Gastrocnemius medialis (tissue), 4 donors: Measurements from ENCODE around the gene DUSP3.

ENCODE experiments used
- POLR2A ChIP-seq, 2 donors: fragments of 450-650 bp; IDR thresholded peaks; one replicate each; pipeline ENCODE4 v1.6.1; 2017; ENCODE audit warnings: antibody characterized with exemption in 2 of 2, mild to moderate bottlenecking in 2 of 2, moderate library complexity in 2 of 2
- TF ChIP-seq, protein P1 (sequence below), 5 experiments: fragments of 450-650 bp in 3 of 5; fragments of 200-600 bp in 2 of 5; sonication (generic) in 2 of 5; IDR thresholded peaks in 4 of 5; conservative IDR thresholded peaks in 1 of 5; 1 replicate in 4 of 5; 2 replicates in 1 of 5; pipeline ENCODE4 v1.5.1; 2016 to 2019; ENCODE audit warnings: antibody characterized with exemption in 5 of 5, mild to moderate bottlenecking in 3 of 5, moderate library complexity in 3 of 5

DNA sequence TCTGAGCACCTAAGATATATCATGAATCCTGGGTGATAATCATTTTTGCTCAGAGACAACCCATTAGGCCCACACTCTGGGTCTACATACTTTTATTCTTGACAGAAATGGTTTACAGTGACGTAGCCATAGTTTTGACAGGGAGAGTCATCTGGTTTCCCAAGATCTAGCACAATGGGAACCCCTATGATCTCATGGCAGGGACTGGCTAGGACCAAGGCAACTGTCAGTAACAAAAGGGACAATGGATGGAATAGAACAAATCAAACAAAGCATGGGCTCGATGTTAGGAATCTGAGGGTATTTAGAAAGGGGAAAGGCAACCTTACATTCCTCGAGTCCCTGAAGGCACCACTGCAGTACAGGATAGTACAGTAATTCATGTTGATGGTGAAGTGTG is 22.0 kb upstream of the DUSP3 start:
- TF ChIP-seq, protein P1, sequence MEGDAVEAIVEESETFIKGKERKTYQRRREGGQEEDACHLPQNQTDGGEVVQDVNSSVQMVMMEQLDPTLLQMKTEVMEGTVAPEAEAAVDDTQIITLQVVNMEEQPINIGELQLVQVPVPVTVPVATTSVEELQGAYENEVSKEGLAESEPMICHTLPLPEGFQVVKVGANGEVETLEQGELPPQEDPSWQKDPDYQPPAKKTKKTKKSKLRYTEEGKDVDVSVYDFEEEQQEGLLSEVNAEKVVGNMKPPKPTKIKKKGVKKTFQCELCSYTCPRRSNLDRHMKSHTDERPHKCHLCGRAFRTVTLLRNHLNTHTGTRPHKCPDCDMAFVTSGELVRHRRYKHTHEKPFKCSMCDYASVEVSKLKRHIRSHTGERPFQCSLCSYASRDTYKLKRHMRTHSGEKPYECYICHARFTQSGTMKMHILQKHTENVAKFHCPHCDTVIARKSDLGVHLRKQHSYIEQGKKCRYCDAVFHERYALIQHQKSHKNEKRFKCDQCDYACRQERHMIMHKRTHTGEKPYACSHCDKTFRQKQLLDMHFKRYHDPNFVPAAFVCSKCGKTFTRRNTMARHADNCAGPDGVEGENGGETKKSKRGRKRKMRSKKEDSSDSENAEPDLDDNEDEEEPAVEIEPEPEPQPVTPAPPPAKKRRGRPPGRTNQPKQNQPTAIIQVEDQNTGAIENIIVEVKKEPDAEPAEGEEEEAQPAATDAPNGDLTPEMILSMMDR (IDR thresholded peaks at IDR 0.05 in 4 of 5, conservative IDR thresholded peaks at IDR 0.05 in 1 of 5), result no peak
- no peak for TF ChIP-seq POLR2A (IDR thresholded peaks at IDR 0.05)
